A673 (cell line): ENCODE data around the gene DMD. TPM values are rescaled to one million over a fixed set of nuclear protein-coding genes. Genes with fewer than 3 reads are reported as not detected.

ENCODE experiments used
- BruUV-seq: library from RNA; stranded (reverse); fragments of 400-500 nt; replicated peaks from 2 replicates; lab custom pipeline; 2021; lab: Mats Ljungman, UMichigan
- CTCF ChIA-PET: fragments of 300-600 bp; sonication (Branson Sonifier 250); formaldehyde crosslinking; loops from one replicate; lab custom pipeline; 2022; ENCODE audit warnings: antibody characterized with exemption; lab: Charles Lee
- POLR2A ChIA-PET: fragments of 300-600 bp; sonication (Branson Sonifier 250); formaldehyde crosslinking; loops from one replicate; lab custom pipeline; 2022; ENCODE audit warnings: antibody characterized with exemption; ENCODE audit not compliant: low non-redundant PET; lab: Charles Lee
- DNase-seq: peaks from one replicate; pipeline ENCODE4 v3.0.0-alpha.2; 2015; ENCODE audit warnings: low spot score
- H3K27ac ChIP-seq: fragments of 200-600 bp; sonication (generic); 2 replicates; pipeline ENCODE4 v1.5.1; 2016; ENCODE audit warnings: mixed run types, low read depth, mild to moderate bottlenecking, mixed read lengths, antibody characterized with exemption, low read length; ENCODE audit not compliant: poor library complexity, severe bottlenecking
- H3K27me3 ChIP-seq: fragments of 200-600 bp; sonication (generic); replicated peaks from 2 replicates; pipeline ENCODE4 v1.6.1; 2017; ENCODE audit warnings: mixed run types, low read depth, mild to moderate bottlenecking, mixed read lengths, antibody characterized with exemption, low read length; ENCODE audit not compliant: insufficient read depth, poor library complexity
- H3K36me3 ChIP-seq: fragments of 200-600 bp; sonication (generic); 2 replicates; pipeline ENCODE4 v1.6.1; 2016; ENCODE audit warnings: mixed run types, mild to moderate bottlenecking, mixed read lengths, antibody characterized with exemption, low read length; ENCODE audit not compliant: insufficient read depth, poor library complexity, severe bottlenecking
- H3K4me1 ChIP-seq: fragments of 200-600 bp; sonication (generic); 2 replicates; pipeline ENCODE4 v1.6.1; 2017; ENCODE audit warnings: mixed run types, mild to moderate bottlenecking, mixed read lengths, antibody characterized with exemption, low read length; ENCODE audit not compliant: insufficient read depth, poor library complexity, severe bottlenecking
- H3K4me3 ChIP-seq: fragments of 200-600 bp; sonication (generic); 2 replicates; pipeline ENCODE4 v1.5.1; 2016; ENCODE audit warnings: low read depth, mixed run types, mild to moderate bottlenecking, mixed read lengths, low read length; ENCODE audit not compliant: poor library complexity, severe bottlenecking
- H3K9me3 ChIP-seq: fragments of 200-600 bp; sonication (generic); 2 replicates; pipeline ENCODE4 v1.6.1; 2016; ENCODE audit warnings: mixed run types, low read depth, mild to moderate bottlenecking, mixed read lengths, antibody characterized with exemption, low read length; ENCODE audit not compliant: poor library complexity, severe bottlenecking
- CTCF ChIP-seq: fragments of 300-800, 200-600 bp; sonication (generic); conservative IDR thresholded peaks from 2 replicates; pipeline ENCODE4 v1.5.1; 2017; ENCODE audit warnings: low read depth, mild to moderate bottlenecking, antibody characterized with exemption, low read length, moderate library complexity, mixed read lengths
- EZH2 ChIP-seq: fragments of 200-600 bp; sonication (generic); IDR thresholded peaks from 2 replicates; pipeline ENCODE4 v1.6.1; 2017; ENCODE audit warnings: borderline replicate concordance, low read depth, mild to moderate bottlenecking, mixed read lengths, antibody characterized with exemption, low read length; ENCODE audit not compliant: poor library complexity, severe bottlenecking
- intact Hi-C: fragments of 100-400 bp; cut with micrococcal nuclease; formaldehyde crosslinking; loops from one replicate; pipeline ENCODE4 v1.10.0; 2022; ENCODE audit not compliant: unreplicated experiment
- total RNA-seq: library from RNA; stranded (reverse); gene quantifications from 2 replicates; pipeline ENCODE4 v1.2.3, GENCODE V29; 2021

The DMD gene
- total RNA-seq, 1 experiment from 2014 or later: 5.4 TPM

DNA sequence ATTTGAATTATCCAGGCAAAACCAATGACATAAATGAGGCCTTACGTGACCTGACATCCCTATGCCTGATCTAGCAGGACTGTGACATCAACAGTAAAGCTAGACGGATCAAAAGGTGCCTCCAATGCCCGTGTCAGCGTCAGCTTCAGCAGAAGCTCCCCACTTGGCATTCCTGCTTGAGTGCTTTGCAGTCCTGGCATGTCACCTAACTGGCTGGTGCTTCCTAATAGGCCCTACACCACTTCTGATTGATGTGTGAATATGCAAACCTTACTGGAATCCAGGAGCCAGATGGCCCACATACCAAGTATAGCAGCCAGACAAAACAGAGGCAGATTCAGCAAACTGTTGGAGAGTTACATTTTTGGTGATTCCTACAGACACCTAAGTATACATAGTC, 224.2 kb downstream of the DMD start:
- ChIA-PET CTCF (no interaction called here), POLR2A (no interaction called here)
- no peak for DNase-seq

GRCh38 chrX:32985544-32985943, 225.8 kb downstream of the DMD start:
- Histone ChIP-seq H3K4me3 (no peak overlapping the region), H3K9me3 (no peaks in the 10 kb centered on the region), H3K4me1 (no peaks in the 10 kb centered on the region), H3K36me3 (no peaks in the 10 kb centered on the region), H3K27ac (no peak overlapping the region), H3K27me3 (no peaks in the 10 kb centered on the region)
- no TSS peak for BruUV-seq
- DNase-seq: no peak
- TF ChIP-seq EZH2: no peak
- no peak for TF ChIP-seq CTCF
- POLR2A ChIA-PET: no interaction called here
- intact Hi-C loops: no loop called here
- CTCF ChIA-PET: no interaction called here

More for the DNA sequence above, 224.2 kb downstream of the DMD start:
- H3K4me1 ChIP-seq: no peaks in the 10 kb centered on the region
- H3K36me3 ChIP-seq: no peaks in the 10 kb centered on the region
- no peaks in the 10 kb centered on the region for H3K9me3 ChIP-seq
- H3K27ac ChIP-seq: no peak overlapping the region
- no peaks in the 10 kb centered on the region for H3K27me3 ChIP-seq
- no peak overlapping the region for H3K4me3 ChIP-seq
- BruUV-seq: no TSS peak
- TF ChIP-seq EZH2: no peak
- no peak for TF ChIP-seq CTCF
- intact Hi-C loops: no loop called here

DNA sequence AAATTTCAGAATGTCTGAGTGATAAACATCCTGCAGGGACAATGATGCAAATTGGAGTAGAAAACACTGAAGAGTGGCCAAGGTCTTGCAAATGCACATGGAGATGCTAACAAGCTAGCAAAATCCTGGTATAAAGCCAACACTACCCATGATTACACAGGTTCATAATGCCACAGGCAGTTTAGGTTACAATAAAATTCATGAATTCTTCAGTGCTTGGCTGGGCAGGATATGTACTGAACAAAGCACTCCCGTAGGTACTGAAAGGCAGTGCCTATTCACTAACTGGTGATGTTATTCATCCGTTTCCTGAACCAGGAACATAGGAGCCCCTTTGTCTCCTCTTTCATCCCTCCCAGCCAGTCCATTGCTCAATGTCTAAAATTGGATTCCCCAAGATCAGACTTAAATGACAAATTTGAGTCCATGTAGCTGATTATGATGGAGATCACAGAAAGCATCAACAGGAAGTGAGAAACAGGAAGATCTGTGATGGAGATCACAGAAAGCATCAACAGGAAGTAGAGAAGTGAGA, 244.5 kb downstream of the DMD start:
- CTCF ChIA-PET: no interaction called here

More for the DNA sequence above, 244.5 kb downstream of the DMD start:
- BruUV-seq: no TSS peak
- no peak for TF ChIP-seq CTCF
- no peak for TF ChIP-seq EZH2
- H3K4me1 ChIP-seq: no peaks in the 10 kb centered on the region
- DNase-seq: no peak
- POLR2A ChIA-PET: no interaction called here
- H3K9me3 ChIP-seq: no peaks in the 10 kb centered on the region
- no peaks in the 10 kb centered on the region for H3K36me3 ChIP-seq
- intact Hi-C loops: no loop called here
- no peaks in the 10 kb centered on the region for H3K27me3 ChIP-seq
- no peak overlapping the region for H3K4me3 ChIP-seq
- no peak overlapping the region for H3K27ac ChIP-seq
